ENCODE data around the gene RFK.

GRCh38 chr9:76341616-76342015, 52.6 kb downstream of the RFK start:
- TF ChIP-seq CTCF (IDR thresholded peaks at IDR 0.05): no peak
- TF ChIP-seq POLR2A (IDR thresholded peaks at IDR 0.05): no peak

Data from heart left ventricle (tissue), 13 donors.